PC-3 (cell line): ENCODE data around the gene RPS6KC1. TPM values are rescaled to one million over a fixed set of nuclear protein-coding genes. Genes with fewer than 3 reads are reported as not detected.
"Not testable (repeated sequence)": the region's sequence is repeated elsewhere in the genome, so short reads cannot be mapped to it uniquely, and the experiment has no call there.

Source experiments
- ATAC-seq: fragments of 200-7000 bp; cut with Tn5 transposase; 2 replicates; pipeline ENCODE4 v1.9.1; 2020; ENCODE audit warnings: mild to moderate bottlenecking, moderate library complexity
- BruUV-seq: library from RNA; stranded (reverse); fragments of 400-500 nt; replicated peaks from 2 replicates; lab custom pipeline; 2021; lab: Mats Ljungman, UMichigan
- CTCF ChIA-PET: fragments of 300-600 bp; sonication (Branson Sonifier 250); formaldehyde crosslinking; loops from one replicate; lab custom pipeline; 2022; ENCODE audit warnings: antibody characterized with exemption; lab: Charles Lee
- POLR2A ChIA-PET: fragments of 300-600 bp; sonication (Branson Sonifier 250); formaldehyde crosslinking; loops from one replicate; lab custom pipeline; 2022; ENCODE audit warnings: antibody characterized with exemption; ENCODE audit not compliant: unreplicated experiment; lab: Charles Lee
- DNase-seq: peaks from one replicate; pipeline ENCODE4 v3.0.0-alpha.2; 2015
- H2AFZ ChIP-seq: fragments of 300-600 bp; sonication (generic); 2 replicates; pipeline ENCODE4 v1.6.0; 2016; ENCODE audit warnings: antibody characterized with exemption, low read length
- H3F3A ChIP-seq: fragments of 300-600 bp; sonication (generic); one replicate; pipeline ENCODE4 v1.6.0; 2017; ENCODE audit warnings: antibody characterized with exemption, low read length, control low read depth, mild to moderate bottlenecking; ENCODE audit not compliant: unreplicated experiment
- H3K27ac ChIP-seq: fragments of 300-600 bp; sonication (generic); 2 replicates; pipeline ENCODE4 v1.5.1; 2016; ENCODE audit warnings: mild to moderate bottlenecking, low read length
- H3K27me3 ChIP-seq: fragments of 300-600 bp; sonication (generic); 2 replicates; pipeline ENCODE4 v1.6.1; 2016; ENCODE audit warnings: low read length, mixed read lengths
- H3K36me3 ChIP-seq: fragments of 300-600 bp; sonication (generic); 2 replicates; pipeline ENCODE4 v1.6.1; 2016; ENCODE audit warnings: low read depth, mixed run types, low read length, mixed read lengths
- H3K4me1 ChIP-seq: fragments of 300-600 bp; sonication (generic); 2 replicates; pipeline ENCODE4 v1.5.1; 2016; ENCODE audit warnings: low read length; ENCODE audit not compliant: insufficient read depth
- H3K4me2 ChIP-seq: fragments of 300-600 bp; sonication (generic); 2 replicates; pipeline ENCODE4 v1.6.0; 2016; ENCODE audit warnings: low read length
- H3K4me3 ChIP-seq: fragments of 300-600 bp; sonication (generic); 2 replicates; pipeline ENCODE4 v1.5.1; 2016; ENCODE audit warnings: mild to moderate bottlenecking, low read length, mixed read lengths
- H3K79me2 ChIP-seq: fragments of 300-600 bp; sonication (generic); 2 replicates; pipeline ENCODE4 v1.6.1; 2017; ENCODE audit warnings: low read length, mixed read lengths
- H3K9ac ChIP-seq: fragments of 300-600 bp; sonication (generic); 2 replicates; pipeline ENCODE4 v1.6.0; 2016; ENCODE audit warnings: mild to moderate bottlenecking, low read length
- H3K9me2 ChIP-seq: fragments of 300-600 bp; sonication (generic); replicated peaks from 2 replicates; pipeline ENCODE4 v1.6.1; 2016; ENCODE audit warnings: mixed run types, low read length, mixed read lengths
- H3K9me3 ChIP-seq: fragments of 300-600 bp; sonication (generic); 2 replicates; pipeline ENCODE4 v1.6.1; 2016; ENCODE audit warnings: low read length, mixed read lengths
- H4K20me1 ChIP-seq: fragments of 300-600 bp; sonication (generic); 2 replicates; pipeline ENCODE4 v1.6.1; 2016; ENCODE audit warnings: low read length, mixed read lengths
- CTCF ChIP-seq: fragments of 300-600 bp; sonication (generic); conservative IDR thresholded peaks from 2 replicates; pipeline ENCODE4 v1.5.1; 2017; ENCODE audit warnings: antibody characterized with exemption, low read depth, mild to moderate bottlenecking, low read length
- EZH2 ChIP-seq: fragments of 300-600 bp; sonication (generic); IDR thresholded peaks from one replicate; pipeline ENCODE4 v1.6.1; 2017; ENCODE audit warnings: antibody characterized with exemption, mild to moderate bottlenecking, low read length; ENCODE audit not compliant: unreplicated experiment
- EZH2phosphoT487 ChIP-seq: fragments of 300-600 bp; sonication (generic); IDR thresholded peaks from 2 replicates; pipeline ENCODE4 v1.6.1; 2018; ENCODE audit warnings: mild to moderate bottlenecking, antibody characterized with exemption, low read length, borderline replicate concordance
- intact Hi-C: fragments of 100-400 bp; cut with micrococcal nuclease; formaldehyde crosslinking; loops from 2 replicates; pipeline ENCODE4 v1.9.0; 2023
- total RNA-seq: library from RNA; depleted of rRNA; stranded (reverse); fragments of >200 nt; gene quantifications from 2 replicates; pipeline ENCODE4 v1.2.3, GENCODE V29; 2014

The RPS6KC1 gene
- total RNA-seq, 1 experiment from 2014 or later = 21.1 TPM

GRCh38 chr1:213110349-213111300, 59.6 kb downstream of the RPS6KC1 start:
- Histone ChIP-seq H3K9me2 (no peaks in the 10 kb centered on the region), H3F3A (no peaks in the 10 kb centered on the region), H4K20me1 (0 out of 2 replicates have a peak, but pooled peaks cover 6% of the 10 kb centered on the region), H3K27ac (no peak overlapping the region), H3K4me2 (no peak overlapping the region), H3K27me3 (no peaks in the 10 kb centered on the region), H3K9ac (no peak overlapping the region), H3K9me3 (no peaks in the 10 kb centered on the region), H3K4me3 (no peak overlapping the region), H3K4me1 (no peaks in the 10 kb centered on the region), H2AFZ (no peak overlapping the region), H3K36me3 (no peaks in the 10 kb centered on the region), H3K79me2 (0 out of 2 replicates have a peak, but pooled peaks cover 3% of the 10 kb centered on the region)
- BruUV-seq = no TSS peak
- ChIA-PET CTCF (no interaction called here), POLR2A (no interaction called here)
- intact Hi-C loops = loop anchor here (1.0 kb wide), 1 partner anchor 11 kb away; no protein-coding TSS in a partner anchor
- TF ChIP-seq EZH2 (no peak), CTCF (no peak), EZH2phosphoT487 (no peak)
- peak; percentile 59 for ATAC-seq
- DNase-seq = no peak

GRCh38 chr1:213111502-213111901, 60.5 kb downstream of the RPS6KC1 start:
- H3K9ac ChIP-seq = no peak overlapping the region
- H3K79me2 ChIP-seq = 0 out of 2 replicates have a peak, but pooled peaks cover 3% of the 10 kb centered on the region
- POLR2A ChIA-PET = interaction anchor here (0.7 kb wide), 1 partner anchor 9 kb away, joined by 3 read pairs; no protein-coding TSS in a partner anchor
- no TSS peak for BruUV-seq
- 0 out of 2 replicates have a peak, but pooled peaks cover 6% of the 10 kb centered on the region for H4K20me1 ChIP-seq
- no peaks in the 10 kb centered on the region for H3K27me3 ChIP-seq
- DNase-seq = no peak
- H3K36me3 ChIP-seq = no peaks in the 10 kb centered on the region
- no peak overlapping the region for H2AFZ ChIP-seq
- CTCF ChIA-PET = no interaction called here
- TF ChIP-seq EZH2phosphoT487 (no peak), CTCF (no peak; the same call in 1 of the 2 replicates), EZH2 (no peak)
- no peaks in the 10 kb centered on the region for H3K4me1 ChIP-seq
- H3K9me3 ChIP-seq = no peaks in the 10 kb centered on the region
- no peaks in the 10 kb centered on the region for H3F3A ChIP-seq
- H3K27ac ChIP-seq = no peak overlapping the region
- no peak overlapping the region for H3K4me2 ChIP-seq
- peak; percentile 57 for ATAC-seq
- H3K9me2 ChIP-seq = no peaks in the 10 kb centered on the region
- intact Hi-C loops = no loop called here
- no peak overlapping the region for H3K4me3 ChIP-seq

- H2AFZ ChIP-seq, CTCF ChIA-PET, POLR2A ChIA-PET: not testable (repeated sequence)
Measured at GRCh38 chr1:213112723-213113122, 61.7 kb downstream of the RPS6KC1 start.

GRCh38 chr1:213117699-213118180, 66.7 kb downstream of the RPS6KC1 start:
- not testable (repeated sequence) for H3K27ac ChIP-seq, ATAC-seq

More at GRCh38 chr1:213112723-213113122, 61.7 kb downstream of the RPS6KC1 start:
- H3K4me3 ChIP-seq, H3K9ac ChIP-seq, H3K4me2 ChIP-seq, ATAC-seq, intact Hi-C loops, DNase-seq, H3K36me3 ChIP-seq, H3F3A ChIP-seq, H3K79me2 ChIP-seq, H3K9me2 ChIP-seq, H3K27ac ChIP-seq, BruUV-seq, H3K4me1 ChIP-seq, H4K20me1 ChIP-seq, H3K9me3 ChIP-seq, H3K27me3 ChIP-seq: not testable (repeated sequence)

More at GRCh38 chr1:213117699-213118180, 66.7 kb downstream of the RPS6KC1 start:
- BruUV-seq, H4K20me1 ChIP-seq, H3K9me3 ChIP-seq, H3F3A ChIP-seq, H3K27me3 ChIP-seq, H3K36me3 ChIP-seq, H3K4me2 ChIP-seq, POLR2A ChIA-PET, intact Hi-C loops, H2AFZ ChIP-seq, CTCF ChIA-PET, H3K4me3 ChIP-seq, H3K9me2 ChIP-seq, H3K9ac ChIP-seq, H3K79me2 ChIP-seq: not testable (repeated sequence)
- peaks cover 24% of the 10 kb centered on the region for H3K4me1 ChIP-seq
- DNase-seq = peak; percentile 42
